ENCODE results near the gene FAM9C.

The FAM9C gene

DNA sequence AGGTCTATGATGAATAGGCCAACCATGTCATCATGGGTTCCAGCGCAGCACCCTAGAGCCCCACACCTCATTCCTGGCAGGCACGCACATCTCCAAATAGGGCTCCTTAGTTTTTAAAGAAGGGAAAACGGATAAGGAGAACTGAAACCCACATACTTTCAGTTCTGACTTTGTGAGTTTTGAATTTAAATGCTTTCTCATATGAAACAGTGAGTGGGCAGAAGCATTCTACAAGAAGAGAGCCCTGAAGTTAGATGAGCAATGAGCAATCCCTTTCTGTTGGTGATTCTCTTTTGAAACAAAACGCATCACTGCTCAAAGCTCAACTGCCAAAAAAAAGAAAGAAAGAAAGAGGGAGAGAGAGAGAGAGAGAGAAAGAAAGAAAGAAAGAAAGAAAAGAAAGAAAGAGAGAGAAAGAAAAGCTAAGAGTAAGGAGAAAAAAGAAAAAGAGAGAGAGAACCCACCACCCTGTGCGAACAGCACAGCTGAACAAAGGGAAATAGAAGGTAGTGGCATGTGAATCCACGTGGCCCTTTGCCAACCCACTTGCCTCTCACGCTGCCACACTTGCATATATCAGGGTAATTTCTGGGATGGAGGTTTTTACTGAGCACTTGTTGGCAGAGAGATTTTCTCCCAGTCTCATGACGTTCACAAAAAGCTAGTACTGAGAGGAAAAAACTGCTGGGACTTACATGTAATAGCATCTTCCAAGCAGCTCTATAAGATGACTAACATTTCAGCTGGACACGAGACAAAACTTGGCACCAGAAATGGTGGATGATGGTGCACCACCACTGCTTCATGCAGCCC is 38.6 kb downstream of the FAM9C start:
- no peak for DNase-seq

GRCh38 chrX:13001961-13002671 is 42.3 kb downstream of the FAM9C start:
- DNase-seq, result no peak

DNA sequence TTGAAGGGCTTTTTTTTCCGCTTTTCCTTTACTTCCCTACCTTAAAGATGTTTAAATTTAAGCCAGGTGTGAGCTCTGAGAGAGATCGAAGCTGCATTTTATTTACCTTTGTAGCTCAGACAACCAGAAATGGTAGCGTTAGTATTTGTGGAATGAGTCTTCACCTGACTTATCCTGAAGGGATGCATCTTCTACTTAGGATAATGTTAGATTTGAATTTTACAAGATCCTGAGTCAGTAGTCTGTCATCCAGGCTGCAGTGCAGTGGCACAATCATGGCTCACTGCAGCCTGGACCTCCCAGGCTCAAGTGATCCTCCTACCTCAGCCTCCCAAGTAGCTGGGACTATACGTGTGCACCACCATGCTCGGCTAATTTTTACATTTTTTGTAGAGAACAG is 43.3 kb downstream of the FAM9C start:
- no peak for DNase-seq

- no peak for DNase-seq
Measured at GRCh38 chrX:13000301-13000811, 44.1 kb downstream of the FAM9C start.

DNA sequence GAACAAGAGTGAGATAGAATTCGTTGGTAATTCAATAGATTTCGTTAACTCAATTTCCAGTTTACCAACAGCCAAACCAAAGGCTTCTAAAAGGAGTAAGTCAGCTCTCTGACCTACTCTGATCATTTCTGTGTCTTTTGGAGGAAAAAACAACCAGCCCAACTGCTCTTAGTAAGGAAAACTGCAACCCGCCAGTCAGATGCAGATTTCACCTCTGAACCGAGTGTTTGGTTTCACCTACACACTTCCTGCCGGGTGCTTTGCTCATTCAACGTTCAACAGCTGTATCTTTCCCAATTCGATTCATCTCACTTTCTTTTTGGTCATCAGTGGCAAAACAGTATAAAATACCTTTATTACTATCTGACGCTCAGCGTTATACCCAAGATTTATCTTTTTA is 45.0 kb downstream of the FAM9C start:
- no peak for DNase-seq

- no peak for DNase-seq
Measured at GRCh38 chrX:12997906-12998687, 46.3 kb downstream of the FAM9C start.

DNA sequence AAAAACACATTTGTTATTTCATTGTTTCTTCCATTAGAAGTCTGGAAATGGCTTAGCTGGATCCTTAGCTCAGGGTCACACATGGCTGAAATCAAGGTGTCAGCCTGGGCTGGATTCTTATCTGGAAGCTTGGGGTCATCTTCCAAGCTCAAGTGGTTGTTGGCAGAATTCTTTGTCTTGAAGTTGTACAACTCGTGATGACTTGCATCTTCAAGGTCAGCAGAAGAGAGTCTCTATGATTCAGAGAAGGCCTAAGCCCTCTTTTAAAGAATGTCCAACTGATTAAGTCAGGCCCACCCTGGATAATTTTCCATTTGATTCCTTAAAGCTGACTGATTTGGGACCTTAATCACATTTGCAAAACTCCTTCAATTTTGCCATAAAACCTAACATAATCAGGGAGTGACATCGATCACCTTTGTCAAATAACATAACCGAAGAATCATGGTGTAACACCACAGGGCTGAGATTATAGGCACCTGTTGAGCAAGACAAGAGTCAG is 47.4 kb downstream of the FAM9C start:
- DNase-seq, result no peak

- no peak for DNase-seq
Measured at GRCh38 chrX:12994321-12994720, 50.1 kb downstream of the FAM9C start.

GRCh38 chrX:12993826-12994225 is 50.6 kb downstream of the FAM9C start:
- DNase-seq, result no peak

DNA sequence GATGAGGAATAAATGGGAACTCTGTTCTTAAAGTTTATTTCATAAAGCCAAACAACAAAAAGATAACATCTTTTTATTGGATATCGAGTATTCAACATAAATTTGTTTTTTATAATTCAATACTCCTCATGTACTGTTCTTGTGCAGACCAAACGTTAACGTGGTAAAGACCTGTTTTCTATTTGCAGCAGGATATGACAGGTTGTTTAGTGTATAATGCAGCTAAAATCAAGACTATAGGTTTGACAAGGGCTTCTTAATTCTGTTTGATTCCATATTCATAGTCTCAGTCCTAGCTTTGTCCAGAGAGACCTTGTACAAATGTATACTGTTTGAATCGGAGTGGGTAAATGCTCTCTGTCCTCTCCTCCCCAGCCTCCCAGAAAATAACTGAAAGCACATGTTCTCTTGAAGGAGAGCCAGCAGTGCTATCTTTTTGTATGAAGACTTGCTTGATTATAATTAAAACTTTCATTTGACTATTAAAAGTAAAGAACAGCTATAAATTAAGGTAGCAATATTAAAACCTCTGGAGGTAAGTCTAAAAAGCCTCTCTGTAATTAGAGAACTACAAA is 51.8 kb downstream of the FAM9C start:
- no peak for DNase-seq

- DNase-seq, result no peak
Measured at GRCh38 chrX:12991575-12991974, 52.8 kb downstream of the FAM9C start.

DNA sequence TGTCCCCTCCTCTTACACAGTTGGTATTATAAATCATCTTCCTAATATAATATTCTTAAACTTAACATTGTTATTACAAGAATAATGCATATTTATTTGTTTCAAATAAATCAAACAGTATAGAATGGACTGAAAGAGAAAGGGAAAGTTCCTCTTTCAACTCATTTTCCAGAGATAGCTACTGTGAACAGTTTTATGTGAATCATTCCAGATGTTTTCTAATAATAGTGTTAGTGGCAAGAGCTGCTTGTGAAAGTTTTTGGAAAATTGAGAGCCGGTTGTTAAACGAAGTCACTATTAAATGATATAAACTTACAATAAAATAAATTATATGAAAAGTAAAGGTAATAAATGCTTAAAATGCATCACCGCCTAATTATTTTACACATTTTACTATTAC is 55.0 kb downstream of the FAM9C start:
- no peak for DNase-seq

DNA sequence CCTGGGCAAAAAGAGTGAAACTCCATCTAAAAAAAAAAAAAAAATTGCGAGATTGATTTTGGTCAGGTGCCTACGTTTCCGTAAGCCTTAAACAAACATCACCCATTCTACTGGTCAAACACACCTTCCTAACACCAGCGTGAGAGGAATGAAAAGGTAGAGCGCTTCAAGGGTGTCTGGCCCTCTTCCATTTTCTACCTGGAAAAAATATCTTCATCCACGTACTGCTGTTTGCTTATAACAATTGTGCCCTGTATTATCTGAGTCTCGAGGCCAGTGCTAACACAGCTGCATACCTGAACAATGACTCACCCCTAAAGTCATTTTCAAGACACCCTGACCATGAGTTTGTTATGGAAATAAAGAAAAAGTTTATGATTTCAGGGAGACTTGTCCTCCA is 55.6 kb downstream of the FAM9C start:
- no peak for DNase-seq

DNA sequence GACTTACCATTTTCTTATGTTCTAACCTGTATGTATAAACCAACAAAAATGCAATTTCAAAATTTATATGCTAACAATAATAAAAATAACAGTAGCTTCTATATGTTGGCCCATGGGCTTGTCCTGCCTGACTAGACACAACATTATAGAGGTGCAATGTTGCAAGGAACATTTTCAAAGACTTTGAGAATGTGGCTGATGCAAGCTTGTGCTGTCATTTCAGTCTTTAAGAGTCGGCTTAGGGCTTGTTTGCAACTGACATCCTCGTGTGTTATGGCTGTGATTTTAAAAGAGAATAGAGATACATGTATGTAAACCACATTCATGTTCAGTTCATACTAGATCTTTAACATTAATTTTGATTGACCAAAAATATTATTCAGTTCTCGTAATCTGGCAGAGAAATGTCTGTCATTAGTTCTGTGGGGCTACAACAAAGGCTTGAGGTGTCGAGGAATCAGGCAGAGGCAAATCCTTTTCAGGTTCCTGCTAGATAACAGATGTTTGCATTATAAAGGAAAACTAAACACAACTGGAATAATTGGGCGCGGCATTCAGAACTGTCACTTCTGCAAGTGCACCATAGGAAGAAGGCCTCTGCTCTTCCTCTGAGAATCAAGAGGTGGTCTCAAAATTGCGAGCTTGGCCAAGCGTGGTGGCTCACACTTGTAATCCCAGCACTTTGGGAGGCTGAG is 56.4 kb downstream of the FAM9C start:
- no peak for DNase-seq

DNA sequence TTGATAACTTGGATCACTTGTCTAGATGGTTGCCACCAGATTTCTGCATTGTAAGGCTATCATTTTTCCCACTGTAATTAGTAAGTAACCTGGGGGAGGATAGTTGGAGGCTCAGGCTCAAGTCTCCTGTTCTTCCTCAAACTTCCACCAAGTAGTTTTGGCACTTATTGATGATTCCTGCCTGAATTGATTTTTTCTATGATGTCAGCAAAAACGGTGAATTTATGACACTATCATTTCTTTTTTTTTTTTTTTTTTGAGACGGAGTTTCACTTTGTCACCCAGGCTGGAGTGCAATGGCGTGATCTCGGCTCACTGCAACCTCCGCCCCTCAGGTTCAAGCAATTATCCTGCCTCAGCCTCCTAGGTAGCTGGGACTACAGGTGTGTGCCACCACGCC is 57.1 kb downstream of the FAM9C start:
- no peak for DNase-seq

- DNase-seq, result no peak
Measured at GRCh38 chrX:12986886-12987285, 57.5 kb downstream of the FAM9C start.

- no peak for DNase-seq
Measured at GRCh38 chrX:12986164-12986779, 58.1 kb downstream of the FAM9C start.

All from GOT3 (cell line).